ENCODE data around the gene ELFN1.

The ELFN1 gene

DNA sequence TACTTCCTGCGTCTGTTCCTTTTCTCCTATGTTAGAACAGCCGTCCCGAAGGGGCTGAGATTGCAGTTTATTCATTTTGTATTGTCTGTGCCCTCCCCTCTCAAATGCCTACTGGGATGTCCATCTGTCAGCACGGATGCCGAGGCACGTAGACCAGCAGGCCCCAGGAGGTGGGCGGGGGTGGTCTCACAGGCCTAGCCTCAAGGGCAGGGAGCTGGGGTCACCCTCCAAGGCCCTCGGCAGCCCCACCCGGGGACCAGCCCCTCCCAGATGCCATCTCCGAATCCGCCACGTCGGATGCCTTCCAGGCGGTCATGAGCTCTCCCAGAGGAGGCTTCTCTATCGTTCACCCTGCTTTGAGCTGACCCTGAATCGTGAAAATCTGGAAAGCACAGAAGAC lies 59.7 kb downstream of the ELFN1 start:
- DNase-seq, result no peak

- DNase-seq, result no peak
These were observed 62.0 kb downstream of the ELFN1 start for GRCh38 chr7:1732072-1732471.

- no peak for DNase-seq
These were observed 62.6 kb downstream of the ELFN1 start for GRCh38 chr7:1732645-1733044.

DNA sequence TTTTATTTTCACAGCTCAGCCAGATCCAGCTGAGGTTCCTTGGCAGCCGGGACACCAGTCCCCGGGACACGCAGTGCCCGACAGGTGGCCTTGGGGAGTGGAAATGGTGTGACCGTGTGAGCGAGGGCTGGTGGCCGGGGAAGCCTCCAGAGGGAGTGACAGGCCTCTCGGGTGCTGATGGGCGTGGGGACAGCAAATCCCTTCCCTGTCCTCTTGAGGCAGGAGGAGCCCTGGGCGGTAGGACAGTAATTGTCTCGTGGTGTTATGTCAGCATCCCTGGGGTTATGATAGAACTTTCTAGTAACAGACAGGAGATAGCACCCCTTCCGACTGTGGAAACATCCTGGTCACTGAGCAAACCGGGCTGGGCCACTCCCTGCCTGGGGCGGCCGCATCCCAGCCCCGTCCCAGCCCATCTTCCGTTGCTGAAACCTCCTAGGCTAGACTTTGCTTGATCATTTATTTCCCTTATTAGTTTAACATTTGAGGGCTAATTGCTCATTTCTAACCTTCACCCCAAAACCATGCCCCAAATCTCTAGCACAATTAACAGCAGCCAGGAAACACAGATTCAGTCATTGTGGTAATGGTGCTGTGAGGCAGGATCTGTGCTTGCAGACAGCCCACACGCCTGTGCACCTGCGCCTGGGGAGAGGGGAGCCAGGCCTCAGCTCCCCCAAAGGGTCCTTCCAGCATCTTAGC lies 63.3 kb downstream of the ELFN1 start:
- no peak for DNase-seq

DNA sequence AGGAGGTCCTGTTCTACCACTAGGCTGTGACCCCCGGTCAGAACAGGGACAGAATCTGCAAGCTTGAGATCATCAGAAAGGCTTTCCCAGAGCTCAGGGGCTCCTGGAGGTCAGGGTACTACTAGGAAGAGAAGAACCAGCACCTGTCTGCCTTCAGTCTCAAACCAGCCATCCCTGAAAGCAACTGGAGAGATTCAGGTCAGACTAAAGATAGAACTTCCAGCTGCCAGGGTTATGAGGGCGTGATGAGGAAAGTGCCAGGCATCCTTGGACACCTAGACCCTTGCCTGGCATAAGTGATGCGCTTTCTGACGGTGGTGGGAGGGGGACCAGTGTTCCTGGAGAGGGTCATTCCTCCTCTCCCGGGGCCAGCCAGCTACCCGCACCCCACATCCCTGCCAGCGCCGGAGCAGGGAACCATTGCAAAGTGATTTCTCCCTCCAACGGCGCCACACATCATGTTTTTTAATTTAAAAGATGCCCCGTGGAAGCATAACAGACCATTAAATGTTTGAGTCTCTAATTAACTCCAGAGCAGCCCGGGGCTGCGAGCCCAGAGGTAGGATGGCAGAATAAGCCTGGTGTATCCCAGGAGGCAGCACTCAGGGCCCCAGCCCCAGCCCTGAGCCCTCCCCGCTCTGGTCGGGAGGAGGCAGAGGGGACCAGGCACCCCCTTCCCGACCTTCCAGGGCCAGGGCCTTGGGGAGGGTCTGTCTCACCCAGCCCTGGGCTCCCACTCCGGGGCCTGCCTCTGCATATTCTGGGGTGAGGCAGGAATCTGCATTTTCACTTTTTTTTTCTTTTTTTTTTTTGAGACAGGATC lies 64.0 kb downstream of the ELFN1 start:
- no peak for DNase-seq

- DNase-seq, result no peak
These were observed 65.2 kb downstream of the ELFN1 start for GRCh38 chr7:1735262-1735661.

DNA sequence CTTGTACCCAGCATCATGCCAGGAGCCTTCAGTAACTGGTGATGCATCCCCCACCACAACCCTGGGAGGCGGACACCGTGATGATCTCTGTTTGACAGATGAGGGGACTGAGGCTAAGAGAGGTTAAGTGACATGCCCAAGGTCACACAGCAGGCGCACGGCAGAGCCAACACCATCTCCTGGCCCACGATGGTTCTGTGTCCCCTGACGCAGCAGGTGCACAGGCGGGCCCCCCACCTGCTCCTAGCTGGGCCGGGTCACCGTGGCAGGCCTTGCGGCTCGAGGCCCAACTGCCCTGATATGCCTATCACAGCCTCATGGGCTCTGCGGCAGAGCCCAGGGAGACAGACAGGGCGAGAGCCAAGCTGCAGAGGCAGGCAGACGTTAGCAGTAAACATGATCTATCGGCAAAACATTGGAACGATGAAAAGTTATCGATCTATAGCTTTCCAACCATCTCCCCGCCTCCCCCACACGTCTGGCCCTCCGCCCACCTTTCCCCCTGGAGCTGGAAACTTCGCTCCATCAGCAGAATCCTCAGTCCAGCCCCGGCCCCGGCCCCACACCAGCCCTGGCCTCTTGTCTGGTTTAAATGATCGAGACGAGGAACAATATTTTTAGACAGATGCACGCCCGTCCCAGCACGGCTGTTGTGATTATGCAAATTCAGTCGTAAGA lies 65.9 kb downstream of the ELFN1 start:
- no peak for DNase-seq

- DNase-seq, result no peak
These were observed 66.4 kb downstream of the ELFN1 start for GRCh38 chr7:1736484-1736817.

GRCh38 chr7:1736830-1737229 lies 66.8 kb downstream of the ELFN1 start:
- no peak for DNase-seq

DNA sequence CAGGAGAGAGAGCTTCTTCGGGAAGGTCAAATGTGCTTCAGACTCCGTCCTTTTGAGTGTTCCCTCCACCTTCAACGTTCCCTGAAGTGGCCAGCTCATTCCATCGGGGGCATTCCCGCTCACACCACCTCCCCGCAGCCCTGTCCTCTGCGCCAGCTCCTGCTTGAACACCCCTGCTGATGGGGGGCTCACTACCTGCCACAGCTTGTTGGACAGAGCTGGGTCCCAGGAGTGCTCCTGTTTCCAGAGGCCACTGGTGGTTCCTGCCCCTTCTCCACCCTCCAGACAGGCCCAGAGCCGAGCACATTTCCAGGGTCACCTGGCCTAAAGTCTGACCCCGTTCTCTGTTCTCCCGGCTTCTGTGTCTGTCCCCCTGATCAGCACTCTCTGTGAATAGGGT lies 67.4 kb downstream of the ELFN1 start:
- no peak for DNase-seq

DNA sequence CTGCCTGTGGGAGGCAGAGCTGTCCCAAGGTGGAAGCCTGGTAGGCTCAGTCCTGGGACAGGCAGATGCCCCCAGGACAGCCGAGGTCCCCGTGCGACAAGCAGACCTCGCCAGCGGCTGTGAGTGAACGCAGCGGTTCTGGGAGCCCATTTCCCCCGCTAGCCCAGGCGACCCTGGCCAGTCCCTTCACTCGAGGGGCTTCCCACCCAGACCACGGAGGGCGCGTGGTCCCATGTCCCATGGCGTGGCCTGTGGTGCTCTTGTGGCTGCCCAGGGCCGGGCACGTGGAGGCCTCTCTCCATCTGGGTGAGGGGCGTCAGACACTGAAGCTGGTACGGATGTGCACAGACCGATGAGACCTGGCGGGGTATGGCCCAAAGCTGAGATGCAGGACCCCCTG lies 67.9 kb downstream of the ELFN1 start:
- no peak for DNase-seq

- DNase-seq, result no peak
These were observed 68.4 kb downstream of the ELFN1 start for GRCh38 chr7:1738511-1738910.

- DNase-seq, result no peak
These were observed 68.9 kb downstream of the ELFN1 start for GRCh38 chr7:1738956-1739355.

GRCh38 chr7:1739593-1739992 lies 69.5 kb downstream of the ELFN1 start:
- DNase-seq, result no peak

GRCh38 chr7:1740214-1740613 lies 70.1 kb downstream of the ELFN1 start:
- no peak for DNase-seq

GRCh38 chr7:1741246-1741645 lies 71.2 kb downstream of the ELFN1 start:
- DNase-seq, result no peak

DNA sequence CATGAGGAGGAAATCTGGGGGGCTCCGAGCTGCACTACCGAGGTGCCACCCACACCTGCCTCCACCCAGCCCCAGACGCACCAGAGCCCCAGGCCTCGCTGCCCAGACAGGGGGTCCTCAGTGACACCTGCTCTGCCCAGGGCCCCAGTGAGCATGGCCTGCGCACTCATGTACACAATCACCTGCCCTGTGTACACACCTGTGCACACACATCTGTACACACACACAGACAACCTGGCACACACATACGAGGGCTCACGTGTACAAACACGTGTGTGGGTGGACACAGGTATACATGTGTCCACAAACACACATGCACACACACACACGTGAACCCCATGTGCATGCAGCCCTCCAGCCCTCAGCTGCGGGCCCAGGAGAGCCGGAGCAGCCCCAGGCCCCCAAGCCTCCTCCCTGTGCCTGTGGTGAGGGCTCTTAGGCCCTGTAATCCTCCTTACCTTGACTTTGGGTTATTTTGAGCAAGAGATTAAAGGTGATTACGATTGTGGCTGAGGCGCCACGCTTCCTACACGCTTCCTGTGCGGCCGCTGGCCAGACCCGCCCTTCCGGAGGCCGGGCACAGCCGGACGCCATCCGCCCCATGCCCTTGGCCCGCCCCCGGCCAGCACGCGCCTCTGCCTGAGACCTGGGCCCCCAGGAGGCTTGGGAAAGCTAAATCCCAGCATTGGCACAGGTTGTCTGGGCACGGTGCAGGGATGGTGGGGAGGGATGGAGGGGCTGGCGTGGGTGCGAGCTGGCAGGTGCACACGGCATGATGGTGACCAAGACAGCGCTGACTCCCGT lies 71.9 kb downstream of the ELFN1 start:
- DNase-seq, result peak; percentile 15

- peak; percentile 20 for DNase-seq
These were observed 72.7 kb downstream of the ELFN1 start for GRCh38 chr7:1742555-1743303.

DNA sequence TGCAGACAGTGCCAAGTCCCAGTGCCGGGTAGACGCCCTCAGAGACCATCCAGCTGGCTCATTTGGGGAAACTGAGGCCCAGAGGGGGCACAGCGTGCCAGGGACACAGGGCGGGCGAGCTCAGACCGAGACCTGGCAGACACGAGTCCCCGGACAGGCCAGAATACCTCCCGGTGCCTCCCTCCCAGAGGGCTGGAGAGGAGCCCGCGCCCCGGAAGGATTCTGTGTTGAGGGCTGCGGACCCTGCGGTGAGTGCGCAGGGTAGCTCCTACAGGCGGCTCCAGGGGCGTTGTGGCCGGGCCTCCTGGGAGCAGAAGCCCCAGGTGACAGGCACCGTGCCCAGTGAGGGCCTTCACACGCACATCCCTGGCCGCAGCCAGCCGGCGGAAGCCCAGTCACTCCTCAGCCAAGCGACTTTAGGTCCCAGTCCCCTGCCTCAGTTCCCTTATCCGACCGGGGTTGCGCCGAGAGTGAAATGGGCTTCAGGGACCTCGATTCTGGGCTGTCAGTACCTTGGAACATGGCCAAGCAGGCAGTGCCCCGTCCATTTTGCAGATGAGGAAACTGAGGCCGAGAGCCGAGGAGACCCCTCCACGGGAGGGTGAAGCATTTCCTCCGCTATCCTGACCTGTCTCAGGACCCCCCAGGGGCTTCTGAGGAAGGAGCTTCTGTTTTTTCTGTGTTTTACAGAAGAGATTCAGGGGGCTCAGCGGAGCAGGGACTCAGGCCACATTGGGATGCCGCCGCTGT lies 73.6 kb downstream of the ELFN1 start:
- DNase-seq, result no peak

GRCh38 chr7:1744296-1745017 lies 74.4 kb downstream of the ELFN1 start:
- no peak for DNase-seq

- no peak for DNase-seq
These were observed 75.0 kb downstream of the ELFN1 start for GRCh38 chr7:1745018-1745532.

Data from central memory CD4-positive, alpha-beta T cell (primary cell).